Sigmoid colon (tissue), 7 donors: ENCODE measurements around the gene PAOX. TPM values are rescaled to one million over a fixed set of nuclear protein-coding genes. Genes with fewer than 3 reads are reported as not detected.
A peak's percentile ranks its signal among the peaks of the same experiment; 100 is the strongest.

Experiments used
- DNase-seq: peaks from one replicate; pipeline ENCODE4 v3.0.0-alpha.2; 2019
- H3K27ac ChIP-seq, 4 donors: fragments of 200-600 bp; sonication (generic); one replicate each; pipeline ENCODE4 v1.5.1; 2016 to 2019; ENCODE audit warnings: mild to moderate bottlenecking in 1 of 4
- H3K27me3 ChIP-seq, 3 donors: fragments of 200-600 bp; sonication (generic); one replicate each; pipeline ENCODE4 v1.5.1; 2019; ENCODE audit warnings: mild to moderate bottlenecking in 1 of 3
- H3K36me3 ChIP-seq, 4 donors: fragments of 200-600 bp; sonication (generic); one replicate each; pipeline ENCODE4 v1.5.1; 2016 to 2019
- H3K4me1 ChIP-seq, 4 donors: fragments of 200-600 bp; sonication (generic); one replicate each; pipeline ENCODE4 v1.5.1; 2017 to 2019
- H3K4me3 ChIP-seq, 4 donors: fragments of 200-600 bp; sonication (generic); one replicate each; pipeline ENCODE4 v1.5.1; 2017 to 2019; ENCODE audit warnings: mild to moderate bottlenecking in 2 of 4, moderate library complexity in 1 of 4
- H3K9me3 ChIP-seq, 4 donors: fragments of 200-600 bp in 3 of 4; sonication (generic) in 3 of 4; one replicate each; pipeline versions ENCODE4 v1.5.1 to v1.6.1; 2013 to 2019
- EP300 ChIP-seq, 4 donors: sonication (generic); formaldehyde crosslinking; IDR thresholded peaks; one replicate each; pipeline ENCODE4 v1.6.1; 2017; ENCODE audit warnings: antibody characterized with exemption in 4 of 4
- POLR2A ChIP-seq, 2 donors: fragments of 450-650 bp; IDR thresholded peaks; one replicate each; pipeline ENCODE4 v1.6.1; 2016; ENCODE audit warnings: antibody characterized with exemption in 2 of 2, mild to moderate bottlenecking in 2 of 2, moderate library complexity in 2 of 2
- POLR2AphosphoS5 ChIP-seq, 4 donors: sonication (generic); formaldehyde crosslinking; IDR thresholded peaks; one replicate each; pipeline ENCODE4 v1.6.1; 2017; ENCODE audit warnings: antibody characterized with exemption in 4 of 4
- WGBS, 2 donors: extraction: QIAGEN DNeasy Blood & Tissue Kit; methylation state at CpG; one replicate each; pipeline ENCODE4 v1.1.7; 2013; 5-methylcytosine and 5-hydroxymethylcytosine counted together
- intact Hi-C: fragments of 100-400 bp; cut with DNase I; formaldehyde crosslinking; loops from one replicate; pipeline ENCODE4 v1.15.1; 2023
- polyA plus RNA-seq, 3 donors: library from polyadenylated mRNA; stranded (reverse); fragments of 200-250 nt; gene quantifications; one replicate each; pipeline ENCODE4 v1.2.3, GENCODE V29; 2013
- total RNA-seq, 4 donors: library from RNA; depleted of rRNA; stranded (reverse); fragments of >200 nt; gene quantifications; one replicate each; pipeline ENCODE4 v1.1.0, GENCODE V29; 2016
- TF ChIP-seq, protein P1 (sequence below), 4 experiments: fragments of 450-650 bp in 3 of 4; fragments of 200-600 bp in 1 of 4; IDR thresholded peaks; one replicate each; pipeline ENCODE4 v1.5.1; 2016 to 2019; ENCODE audit warnings: antibody characterized with exemption in 4 of 4, mild to moderate bottlenecking in 3 of 4, moderate library complexity in 2 of 4
- donor health status: healthy with polysubstance abuse.
- donor health status: Bipolar disorder and iron deficiency.
- donor health status: healthy.

Gene PAOX
- total and polyA plus RNA-seq, 7 donors: 5.4 to 11.8 (median 8.7) TPM

DNA sequence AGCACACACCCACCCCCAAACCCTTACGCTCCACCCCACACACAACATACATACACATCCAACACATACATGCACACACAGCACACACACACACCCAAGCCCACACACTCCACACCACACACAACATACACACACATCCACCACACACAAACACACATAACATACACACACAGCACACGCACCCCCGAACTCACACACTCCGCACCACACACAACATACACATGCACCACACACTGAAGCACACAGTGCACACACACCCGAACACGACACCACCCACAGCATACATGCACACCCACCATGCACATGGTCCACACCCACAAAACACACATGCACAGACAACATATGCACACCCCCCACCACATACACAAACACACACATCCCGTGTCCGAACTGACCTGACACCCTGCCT is 29.9 kb upstream of the PAOX start:
- Histone ChIP-seq H3K4me1 (no peaks in the 10 kb centered on the region), H3K9me3 (no peaks in the 10 kb centered on the region), H3K36me3 (no peaks in the 10 kb centered on the region), H3K27ac (no peak overlapping the region), H3K4me3 (no peak overlapping the region), H3K27me3 (peaks cover 4 to 68% (median 23%) of the 10 kb centered on the region in 3 donors)
- intact Hi-C loops: no loop called here
- WGBS, 2 donors: 76 to 86% methylated on average over 8 of the region's 8 CpGs
- TF ChIP-seq POLR2AphosphoS5 (IDR thresholded peaks at IDR 0.05): no peak
- TF ChIP-seq EP300 (IDR thresholded peaks at IDR 0.05): no peak
- no peak for TF ChIP-seq POLR2A (IDR thresholded peaks at IDR 0.05)
- TF ChIP-seq, protein P1, sequence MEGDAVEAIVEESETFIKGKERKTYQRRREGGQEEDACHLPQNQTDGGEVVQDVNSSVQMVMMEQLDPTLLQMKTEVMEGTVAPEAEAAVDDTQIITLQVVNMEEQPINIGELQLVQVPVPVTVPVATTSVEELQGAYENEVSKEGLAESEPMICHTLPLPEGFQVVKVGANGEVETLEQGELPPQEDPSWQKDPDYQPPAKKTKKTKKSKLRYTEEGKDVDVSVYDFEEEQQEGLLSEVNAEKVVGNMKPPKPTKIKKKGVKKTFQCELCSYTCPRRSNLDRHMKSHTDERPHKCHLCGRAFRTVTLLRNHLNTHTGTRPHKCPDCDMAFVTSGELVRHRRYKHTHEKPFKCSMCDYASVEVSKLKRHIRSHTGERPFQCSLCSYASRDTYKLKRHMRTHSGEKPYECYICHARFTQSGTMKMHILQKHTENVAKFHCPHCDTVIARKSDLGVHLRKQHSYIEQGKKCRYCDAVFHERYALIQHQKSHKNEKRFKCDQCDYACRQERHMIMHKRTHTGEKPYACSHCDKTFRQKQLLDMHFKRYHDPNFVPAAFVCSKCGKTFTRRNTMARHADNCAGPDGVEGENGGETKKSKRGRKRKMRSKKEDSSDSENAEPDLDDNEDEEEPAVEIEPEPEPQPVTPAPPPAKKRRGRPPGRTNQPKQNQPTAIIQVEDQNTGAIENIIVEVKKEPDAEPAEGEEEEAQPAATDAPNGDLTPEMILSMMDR (IDR thresholded peaks at IDR 0.05): no peak
- no peak for DNase-seq

DNA sequence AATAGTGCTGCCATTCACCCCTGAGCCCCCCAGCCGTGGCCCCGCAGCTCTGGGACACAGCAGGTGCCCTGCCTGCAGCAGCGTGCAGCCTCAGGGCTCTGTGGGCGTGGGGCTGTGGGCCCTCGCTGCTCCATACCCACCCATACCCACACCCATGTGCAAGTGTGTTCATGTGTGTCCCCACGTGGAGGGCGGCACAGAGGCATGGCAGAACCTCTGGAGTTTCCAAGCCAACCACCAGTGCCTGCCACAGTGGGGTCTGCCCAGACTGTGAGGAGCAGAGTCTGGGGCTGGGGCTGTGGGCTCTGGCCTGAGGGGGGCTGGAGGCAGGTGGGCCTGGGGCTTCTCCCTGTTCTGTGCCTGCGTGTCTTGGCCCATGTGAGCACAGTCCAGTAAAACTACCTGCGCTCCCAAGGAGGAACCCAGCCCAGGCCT is 29.5 kb upstream of the PAOX start:
- Histone ChIP-seq H3K27ac (no peak overlapping the region), H3K4me3 (no peak overlapping the region), H3K27me3 (peaks cover 4 to 68% (median 27%) of the 10 kb centered on the region in 3 donors), H3K9me3 (no peaks in the 10 kb centered on the region), H3K36me3 (no peaks in the 10 kb centered on the region), H3K4me1 (no peaks in the 10 kb centered on the region)
- WGBS, 2 donors: 76 to 77% methylated on average over 9 of the region's 9 CpGs
- TF ChIP-seq EP300 (IDR thresholded peaks at IDR 0.05) (no peak), POLR2A (IDR thresholded peaks at IDR 0.05) (no peak), POLR2AphosphoS5 (IDR thresholded peaks at IDR 0.05) (no peak)
- TF ChIP-seq, protein P1 (IDR thresholded peaks at IDR 0.05): no peak
- intact Hi-C loops: no loop called here
- DNase-seq: peak; percentile 55

DNA sequence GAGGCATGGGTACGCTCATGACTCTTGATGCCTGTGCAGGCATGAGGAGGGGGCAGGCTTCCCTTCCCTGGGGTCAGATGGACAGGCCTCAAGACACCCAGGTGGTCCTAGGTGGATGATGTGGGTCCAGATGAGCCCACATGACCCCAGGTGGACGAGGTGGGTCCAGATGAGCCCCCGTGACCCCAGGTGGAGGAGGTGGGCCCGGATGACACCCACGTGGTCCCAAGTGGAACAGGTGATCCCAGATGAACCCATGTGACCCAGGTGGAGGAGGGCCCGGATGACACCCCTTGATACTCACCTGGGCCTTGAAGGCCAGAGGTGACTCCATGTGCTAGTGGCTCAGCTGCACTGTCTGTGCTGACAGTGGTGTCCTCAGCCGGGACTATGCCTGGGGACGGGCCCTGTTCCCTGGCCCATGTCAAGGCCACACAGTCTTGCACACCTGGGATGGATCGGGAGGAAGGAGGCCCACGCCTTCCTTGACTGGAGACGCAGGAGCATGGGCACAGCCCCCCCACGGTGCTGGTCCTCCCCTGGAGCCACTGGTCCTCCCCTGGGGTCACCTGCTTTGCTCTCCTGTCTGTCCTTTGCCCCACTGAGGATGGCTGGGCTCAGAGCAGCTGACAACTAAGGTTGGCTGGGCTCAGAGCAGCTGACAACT is 28.6 kb upstream of the PAOX start:
- TF ChIP-seq, protein P1 (IDR thresholded peaks at IDR 0.05): no peak
- Histone ChIP-seq H3K27me3 (peaks cover 4 to 75% (median 31%) of the 10 kb centered on the region in 3 donors), H3K4me3 (no peak overlapping the region), H3K9me3 (no peaks in the 10 kb centered on the region), H3K36me3 (no peaks in the 10 kb centered on the region), H3K4me1 (no peaks in the 10 kb centered on the region), H3K27ac (no peak overlapping the region)
- WGBS, 2 donors: 88 to 91% methylated on average over 12 of the region's 12 CpGs
- intact Hi-C loops: no loop called here
- DNase-seq: peak; percentile 54

DNA sequence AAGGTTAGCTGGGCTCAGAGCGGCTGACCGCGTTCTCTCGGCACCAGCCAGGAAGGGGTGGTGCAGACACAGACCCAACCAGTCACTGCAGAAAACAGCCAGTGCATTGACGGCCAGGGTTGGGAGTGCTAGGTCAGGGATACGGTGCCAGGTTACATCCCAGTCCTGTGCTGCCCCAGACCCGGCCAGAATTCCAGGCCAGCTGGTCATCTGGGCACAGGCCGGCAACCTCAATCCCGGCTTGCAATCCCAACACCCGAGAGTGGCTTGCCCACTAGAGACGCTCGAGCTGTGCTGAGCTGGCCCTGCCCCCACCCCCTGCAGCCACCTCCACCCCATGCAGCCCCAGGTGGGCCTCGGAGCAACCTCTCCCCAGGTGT is 28.1 kb upstream of the PAOX start:
- intact Hi-C loops: no loop called here
- no peaks in the 10 kb centered on the region for H3K4me1 ChIP-seq
- no peaks in the 10 kb centered on the region for H3K36me3 ChIP-seq
- DNase-seq: peak; percentile 64
- WGBS, 2 donors: 61 to 77% methylated on average over 13 of the region's 13 CpGs
- peaks cover 4 to 79% (median 35%) of the 10 kb centered on the region in 3 donors for H3K27me3 ChIP-seq
- no peak overlapping the region for H3K4me3 ChIP-seq
- H3K9me3 ChIP-seq: no peaks in the 10 kb centered on the region
- no peak overlapping the region for H3K27ac ChIP-seq
- TF ChIP-seq, protein P1 (IDR thresholded peaks at IDR 0.05): no peak
- no peak for TF ChIP-seq POLR2A (IDR thresholded peaks at IDR 0.05)
- TF ChIP-seq POLR2AphosphoS5 (IDR thresholded peaks at IDR 0.05): no peak
- no peak for TF ChIP-seq EP300 (IDR thresholded peaks at IDR 0.05)
